ENCODE data around the gene MYOM1.

Gene MYOM1

GRCh38 chr18:3184275-3184963 lies 35.3 kb downstream of the MYOM1 start:
- DNase-seq (ENCODE audit: low read depth), result no peak

GRCh38 chr18:3183103-3183717 lies 36.6 kb downstream of the MYOM1 start:
- no peak for DNase-seq (ENCODE audit: low read depth)

- no peak for DNase-seq (ENCODE audit: low read depth)
Measured at GRCh38 chr18:3180325-3180724, 39.4 kb downstream of the MYOM1 start.

GRCh38 chr18:3179430-3180089 lies 40.2 kb downstream of the MYOM1 start:
- no peak for DNase-seq (ENCODE audit: low read depth)

- no peak for DNase-seq (ENCODE audit: low read depth)
Measured at GRCh38 chr18:3177902-3178687, 41.7 kb downstream of the MYOM1 start.

- no peak for DNase-seq (ENCODE audit: low read depth)
Measured at GRCh38 chr18:3175195-3175758, 44.5 kb downstream of the MYOM1 start.

- DNase-seq (ENCODE audit: low read depth), result no peak
Measured at GRCh38 chr18:3172097-3172496, 47.7 kb downstream of the MYOM1 start.

- DNase-seq (ENCODE audit: low read depth), result no peak
Measured at GRCh38 chr18:3171631-3172030, 48.1 kb downstream of the MYOM1 start.

GRCh38 chr18:3170441-3171161 lies 49.2 kb downstream of the MYOM1 start:
- no peak for DNase-seq (ENCODE audit: low read depth)

GRCh38 chr18:3164381-3164780 lies 55.4 kb downstream of the MYOM1 start:
- no peak for DNase-seq (ENCODE audit: low read depth)

- DNase-seq (ENCODE audit: low read depth), result no peak
Measured at GRCh38 chr18:3163968-3164367, 55.8 kb downstream of the MYOM1 start.

- no peak for DNase-seq (ENCODE audit: low read depth)
Measured at GRCh38 chr18:3162181-3162580, 57.6 kb downstream of the MYOM1 start.

- no peak for DNase-seq (ENCODE audit: low read depth)
Measured at GRCh38 chr18:3159830-3160229, 59.9 kb downstream of the MYOM1 start.

- DNase-seq (ENCODE audit: low read depth), result no peak
Measured at GRCh38 chr18:3157606-3158005, 62.2 kb downstream of the MYOM1 start.

GRCh38 chr18:3157086-3157485 lies 62.7 kb downstream of the MYOM1 start:
- no peak for DNase-seq (ENCODE audit: low read depth)

GRCh38 chr18:3156325-3156640 lies 63.5 kb downstream of the MYOM1 start:
- no peak for DNase-seq (ENCODE audit: low read depth)

- DNase-seq (ENCODE audit: low read depth), result no peak
Measured at GRCh38 chr18:3154214-3154613, 65.6 kb downstream of the MYOM1 start.

- no peak for DNase-seq (ENCODE audit: low read depth)
Measured at GRCh38 chr18:3153107-3153704, 66.6 kb downstream of the MYOM1 start.

GRCh38 chr18:3152294-3152693 lies 67.5 kb downstream of the MYOM1 start:
- no peak for DNase-seq (ENCODE audit: low read depth)

GRCh38 chr18:3151399-3152264 lies 68.1 kb downstream of the MYOM1 start:
- no peak for DNase-seq (ENCODE audit: low read depth)
